H7 (cell line): ENCODE measurements around the gene RBM33. TPM values are rescaled to one million over a fixed set of nuclear protein-coding genes. Genes with fewer than 3 reads are reported as not detected.

Source experiments
- DNase-seq: peaks from one replicate; pipeline ENCODE4 v3.0.0; 2012
- H3K27me3 ChIP-seq: 2 replicates; pipeline ENCODE4 v1.6.0; 2011; ENCODE audit warnings: mild to moderate bottlenecking, low read length; ENCODE audit not compliant: control insufficient read depth, insufficient read depth
- H3K36me3 ChIP-seq: replicated peaks from 2 replicates; pipeline ENCODE4 v1.5.1; 2011; ENCODE audit warnings: low read length; ENCODE audit not compliant: control insufficient read depth, insufficient read depth
- H3K4me3 ChIP-seq: 2 replicates; pipeline ENCODE4 v1.5.1; 2011; ENCODE audit warnings: low read depth, mild to moderate bottlenecking, control low read depth, low read length, moderate library complexity; ENCODE audit not compliant: insufficient read depth
- total RNA-seq: library from RNA; depleted of rRNA; stranded (reverse); fragments of >200 nt; shearing (Covaris generic); gene quantifications from 2 replicates; pipeline ENCODE4 v1.2.3, GENCODE V29; 2014

RBM33 gene
- total RNA-seq, 1 experiment from 2014 or later = 15.4 TPM

DNA sequence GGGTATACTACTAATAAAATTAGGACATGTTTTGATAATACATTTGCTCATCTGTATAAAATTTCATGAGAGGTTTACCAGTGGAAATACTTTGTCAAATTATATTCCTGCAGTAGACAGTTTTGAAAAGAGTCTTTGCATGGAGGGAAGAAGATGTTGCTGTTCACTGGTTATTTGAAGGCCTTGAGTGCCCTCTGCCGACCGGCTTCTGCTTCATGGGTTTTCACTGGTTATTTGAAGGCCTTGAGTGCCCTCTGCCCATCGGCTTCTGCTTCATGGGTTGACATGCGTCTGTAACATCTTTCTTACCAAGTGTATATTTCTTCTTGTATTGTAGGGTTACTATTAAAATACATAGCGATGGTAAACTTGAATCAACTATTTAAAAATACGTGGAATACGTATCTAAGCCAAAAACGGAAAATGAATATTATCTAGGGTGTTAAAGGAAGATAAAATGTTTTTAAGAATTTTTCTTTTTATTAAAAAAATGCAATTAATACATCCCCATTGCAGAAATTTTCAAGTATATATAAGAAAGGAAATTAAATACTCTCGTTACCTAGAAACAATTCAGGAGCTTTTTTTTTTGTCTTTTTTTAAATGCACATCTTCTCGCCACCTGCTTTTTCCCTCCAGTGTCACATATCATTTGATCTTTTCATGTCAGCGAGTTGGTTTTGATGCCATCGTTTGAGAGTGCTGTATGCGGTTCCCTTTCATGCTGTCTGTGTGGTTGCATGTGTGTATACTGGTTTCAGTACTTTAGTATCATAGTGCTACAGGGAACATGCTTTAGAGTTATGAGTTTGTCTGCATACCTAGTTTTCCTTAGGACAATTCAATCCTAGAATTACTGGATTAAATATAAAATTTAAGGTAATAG, 94.4 kb downstream of the RBM33 start:
- Histone ChIP-seq H3K36me3 (peaks cover 5% of the 10 kb centered on the region), H3K4me3 (no peak overlapping the region), H3K27me3 (no peaks in the 10 kb centered on the region)
- DNase-seq = peak; percentile 61

DNA sequence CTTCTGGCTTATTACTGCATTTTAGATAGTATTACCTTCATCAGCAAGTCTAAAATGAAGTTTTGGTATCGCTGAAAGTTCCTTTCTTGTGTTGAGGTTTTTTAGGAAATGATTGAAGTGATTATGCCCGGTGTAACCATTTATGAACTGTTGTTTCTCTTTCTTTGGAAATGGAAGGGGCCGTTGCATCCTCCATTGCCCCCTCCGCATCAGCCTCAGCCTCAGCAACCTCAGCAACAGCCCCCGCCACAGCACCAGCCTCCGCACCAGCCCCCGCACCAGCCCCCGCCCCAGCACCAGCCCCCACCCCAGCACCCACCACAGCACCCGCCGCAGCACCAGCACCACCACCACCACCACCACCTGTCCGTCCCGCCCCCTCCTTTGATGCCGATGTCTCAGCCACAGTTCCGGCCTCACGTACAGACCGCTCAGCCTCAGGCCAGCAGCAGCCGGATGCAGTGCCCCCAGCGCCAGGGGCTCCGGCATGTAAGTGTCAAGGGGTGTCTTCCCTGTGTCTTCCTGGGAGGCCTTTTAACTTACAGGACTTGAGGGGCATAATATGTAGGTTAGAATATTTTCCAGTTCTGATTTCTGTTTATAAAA, 95.2 kb downstream of the RBM33 start:
- Histone ChIP-seq H3K27me3 (no peaks in the 10 kb centered on the region), H3K36me3 (peaks cover 5% of the 10 kb centered on the region), H3K4me3 (no peak overlapping the region)
- no peak for DNase-seq

DNA sequence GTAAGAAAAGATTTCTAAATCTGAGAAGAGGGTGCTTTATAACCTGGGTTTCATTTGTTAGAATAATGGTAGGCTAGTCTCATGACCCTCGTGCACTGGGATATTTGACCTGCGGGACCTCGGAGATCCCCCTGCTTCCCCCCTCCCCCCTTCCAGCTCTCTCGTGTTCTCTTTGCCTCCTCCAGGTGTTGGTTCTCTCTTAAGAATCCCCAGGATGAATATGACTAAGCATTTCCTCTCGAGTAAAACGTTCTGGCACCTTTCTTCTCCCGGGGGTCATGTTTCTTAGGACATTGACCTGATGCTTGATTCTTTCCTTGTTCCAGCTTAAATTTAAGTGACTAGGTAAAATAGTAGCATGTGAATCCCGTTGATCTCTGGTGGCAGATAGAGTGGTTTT, 96.6 kb downstream of the RBM33 start:
- no peak overlapping the region for H3K4me3 ChIP-seq
- H3K27me3 ChIP-seq = no peaks in the 10 kb centered on the region
- H3K36me3 ChIP-seq = peaks cover 13% of the 10 kb centered on the region
- DNase-seq = peak; percentile 78

DNA sequence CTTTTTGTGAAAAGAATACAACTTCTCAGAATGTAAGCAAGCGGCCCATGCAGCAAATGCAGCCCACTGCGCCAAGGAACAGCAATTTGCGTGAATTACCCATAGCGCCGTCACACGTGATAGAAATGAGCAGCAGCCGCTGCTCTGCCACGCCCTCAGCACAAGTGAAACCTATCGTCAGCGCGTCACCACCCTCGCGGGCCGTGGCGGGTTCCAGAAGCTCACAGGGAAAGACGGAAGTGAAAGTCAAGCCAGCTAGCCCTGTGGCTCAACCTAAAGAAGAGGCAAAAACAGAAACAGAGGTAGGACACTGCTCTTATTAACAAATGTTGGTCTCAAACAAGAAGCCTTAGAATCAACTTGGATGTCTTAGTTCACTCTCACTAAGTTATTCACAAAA, 97.3 kb downstream of the RBM33 start:
- Histone ChIP-seq H3K27me3 (no peaks in the 10 kb centered on the region), H3K36me3 (peaks cover 13% of the 10 kb centered on the region), H3K4me3 (no peak overlapping the region)
- no peak for DNase-seq

DNA sequence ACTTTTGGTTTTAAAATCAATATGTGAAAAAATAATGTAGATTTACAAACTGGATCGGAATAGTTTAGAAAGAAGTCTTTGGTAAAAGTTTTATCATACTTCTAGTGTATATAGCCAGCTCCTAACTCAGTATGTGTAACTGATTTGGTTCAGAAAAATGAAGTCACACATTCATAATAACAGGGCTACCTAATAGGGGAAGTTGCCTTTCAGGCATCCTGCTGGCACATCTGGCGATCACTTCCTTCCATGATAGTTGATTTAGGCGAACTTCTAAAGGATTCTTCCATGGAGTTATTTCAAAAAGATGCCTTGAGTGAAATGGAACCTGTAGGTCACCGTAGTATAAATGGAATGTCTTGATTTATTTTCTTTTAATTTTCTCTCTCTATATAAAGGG, 98.7 kb downstream of the RBM33 start:
- Histone ChIP-seq H3K36me3 (peaks cover 11% of the 10 kb centered on the region), H3K4me3 (no peak overlapping the region), H3K27me3 (no peaks in the 10 kb centered on the region)
- DNase-seq = no peak

DNA sequence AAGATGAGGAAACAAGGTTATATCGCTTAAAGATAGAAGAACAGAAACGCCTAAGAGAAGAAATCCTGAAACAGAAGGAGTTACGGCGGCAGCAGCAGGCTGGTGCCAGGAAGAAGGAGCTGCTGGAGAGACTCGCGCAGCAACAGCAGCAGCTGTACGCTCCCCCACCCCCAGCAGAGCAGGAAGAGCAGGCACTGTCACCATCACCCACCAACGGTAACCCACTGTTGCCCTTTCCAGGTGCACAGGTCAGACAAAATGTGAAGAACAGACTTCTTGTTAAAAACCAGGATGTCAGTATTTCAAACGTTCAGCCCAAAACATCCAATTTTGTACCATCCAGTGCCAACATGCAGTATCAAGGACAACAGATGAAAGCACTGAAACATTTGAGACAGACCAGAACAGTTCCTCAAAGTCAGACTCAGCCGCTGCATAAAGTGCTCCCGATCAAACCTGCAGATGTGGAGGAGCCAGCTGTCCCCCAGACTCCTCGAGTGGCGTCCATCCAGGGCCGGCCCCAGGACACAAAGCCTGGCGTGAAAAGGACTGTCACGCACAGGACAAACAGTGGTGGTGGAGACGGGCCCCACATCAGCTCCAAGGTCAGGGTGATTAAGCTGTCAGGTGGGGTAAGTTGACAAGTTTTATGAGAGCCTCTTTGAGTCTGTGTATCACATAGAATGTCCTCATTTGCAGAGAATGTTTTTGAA, 100.7 kb downstream of the RBM33 start:
- Histone ChIP-seq H3K36me3 (peaks cover 11% of the 10 kb centered on the region), H3K27me3 (no peaks in the 10 kb centered on the region), H3K4me3 (no peak overlapping the region)
- DNase-seq = no peak

DNA sequence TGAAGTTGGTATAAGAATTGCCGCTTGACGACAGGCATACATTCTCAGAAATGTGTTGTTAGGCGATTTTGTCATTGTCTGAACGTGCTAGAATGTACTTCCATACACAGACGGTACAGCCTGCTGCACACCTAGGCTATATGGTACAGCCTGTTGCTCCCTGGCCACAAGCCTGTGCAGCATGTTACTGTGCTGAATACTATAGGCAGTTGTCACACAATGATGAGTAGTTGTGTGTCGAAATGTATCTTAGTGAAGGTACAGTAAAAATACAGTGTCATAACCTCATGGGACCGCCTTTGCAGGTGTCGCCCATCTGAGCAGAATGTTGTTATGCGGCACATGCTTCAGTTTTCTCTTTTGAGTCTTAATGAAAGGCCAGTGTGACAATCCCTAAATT, 101.3 kb downstream of the RBM33 start:
- no peak for DNase-seq
- Histone ChIP-seq H3K27me3 (no peaks in the 10 kb centered on the region), H3K36me3 (peaks cover 11% of the 10 kb centered on the region), H3K4me3 (no peak overlapping the region)

DNA sequence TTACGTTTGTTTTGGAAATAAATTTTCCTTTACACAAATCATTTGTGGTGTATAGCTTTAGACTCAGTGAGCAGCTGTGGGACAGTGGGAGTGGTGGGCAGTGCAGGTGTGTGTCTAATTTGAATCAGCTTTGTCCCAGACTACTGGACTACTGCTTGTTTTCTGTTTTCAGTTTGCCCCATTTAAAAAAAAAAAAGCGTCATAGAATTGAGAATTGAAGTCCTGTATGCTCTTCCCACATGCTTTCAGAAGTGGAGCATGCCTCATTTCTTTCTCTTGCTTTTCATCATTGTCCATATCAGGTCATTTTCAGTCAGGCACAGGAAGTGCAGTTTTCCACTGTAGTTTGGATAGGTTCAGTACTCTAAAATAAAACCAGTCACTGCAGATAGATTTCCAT, 101.7 kb downstream of the RBM33 start:
- H3K4me3 ChIP-seq = no peak overlapping the region
- DNase-seq = no peak
- H3K27me3 ChIP-seq = no peaks in the 10 kb centered on the region
- H3K36me3 ChIP-seq = peaks cover 11% of the 10 kb centered on the region

DNA sequence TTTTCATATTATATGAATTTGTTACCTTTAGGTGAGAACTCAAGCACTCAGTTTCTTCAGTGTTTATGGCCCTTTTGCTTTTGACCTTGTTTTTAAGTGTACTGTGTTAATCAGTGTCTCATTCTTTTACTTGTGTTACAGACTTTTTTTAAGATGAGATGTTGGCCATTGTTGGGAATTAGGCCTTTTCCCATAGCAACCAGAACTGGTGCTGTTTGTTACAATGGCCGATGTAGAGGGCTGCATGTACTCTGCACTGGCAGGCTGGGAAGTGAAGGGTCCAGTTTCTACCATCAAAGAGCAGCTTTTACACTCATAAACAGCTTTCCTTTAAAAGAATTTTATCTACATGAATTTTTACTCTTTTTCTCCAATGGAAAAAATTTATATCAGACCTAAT, 102.7 kb downstream of the RBM33 start:
- peaks cover 7% of the 10 kb centered on the region for H3K36me3 ChIP-seq
- no peak overlapping the region for H3K4me3 ChIP-seq
- no peak for DNase-seq
- H3K27me3 ChIP-seq = no peaks in the 10 kb centered on the region

DNA sequence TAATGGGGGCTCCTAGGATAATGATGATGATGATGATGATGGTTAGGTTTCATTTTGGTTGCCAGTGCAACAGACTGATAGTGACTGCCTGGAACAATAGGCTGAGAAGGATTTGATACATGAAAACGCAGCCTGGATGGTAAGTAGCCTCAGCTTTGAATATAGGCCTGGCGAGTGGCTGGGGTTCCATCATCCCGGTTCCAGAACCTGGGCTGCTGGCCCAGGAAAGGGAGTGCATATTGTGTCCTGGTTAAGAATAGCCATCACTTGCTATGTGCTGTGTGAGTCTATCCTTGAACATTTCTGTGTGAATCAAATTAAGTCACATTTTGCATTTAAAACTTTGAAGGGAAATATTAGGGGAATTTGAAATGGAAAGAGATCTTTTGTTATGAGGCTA, 105.1 kb downstream of the RBM33 start:
- peaks cover 7% of the 10 kb centered on the region for H3K36me3 ChIP-seq
- no peak for DNase-seq
- H3K27me3 ChIP-seq = no peaks in the 10 kb centered on the region
- H3K4me3 ChIP-seq = no peak overlapping the region

DNA sequence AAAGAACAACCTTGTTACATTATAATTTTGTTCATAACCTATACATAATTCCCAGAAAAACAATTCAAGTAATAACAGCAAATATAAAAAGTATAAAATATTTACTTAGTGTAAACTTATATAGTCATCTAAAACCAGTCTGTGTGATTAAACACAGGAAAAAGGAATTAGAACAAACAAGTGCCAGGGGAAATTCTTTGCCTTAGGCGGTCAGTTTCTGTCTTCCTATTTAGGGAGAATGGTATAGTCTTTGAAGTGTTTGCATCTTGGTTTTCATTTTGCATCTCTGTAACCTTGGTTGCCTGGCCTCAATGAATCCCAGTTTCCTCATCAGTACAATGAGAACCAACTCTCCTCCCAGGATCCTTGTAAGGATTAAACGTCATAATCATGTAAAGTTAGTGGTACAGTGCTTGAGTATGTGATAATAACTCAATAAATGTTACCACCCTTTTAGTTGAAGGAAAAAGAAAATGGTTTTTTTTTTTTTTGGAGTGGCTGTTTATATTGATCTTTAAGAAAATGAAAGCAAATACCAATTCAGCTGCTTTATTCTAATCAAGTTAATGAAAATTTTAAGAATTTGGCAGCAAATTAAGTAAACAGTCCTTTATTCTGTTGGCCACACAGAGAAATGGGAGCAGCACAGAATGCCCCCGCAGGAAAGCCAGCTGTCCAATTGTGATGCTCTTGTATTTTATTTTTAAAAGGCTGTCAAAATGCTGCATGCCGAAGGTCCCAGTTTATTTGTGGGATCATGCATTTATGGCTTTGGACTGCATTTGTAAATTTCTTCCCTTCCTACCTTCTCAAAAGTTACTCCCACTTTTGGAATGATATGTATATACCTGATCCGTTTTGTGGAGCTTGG, 106.0 kb downstream of the RBM33 start:
- Histone ChIP-seq H3K36me3 (peaks cover 3% of the 10 kb centered on the region), H3K4me3 (no peak overlapping the region), H3K27me3 (no peaks in the 10 kb centered on the region)
- no peak for DNase-seq

DNA sequence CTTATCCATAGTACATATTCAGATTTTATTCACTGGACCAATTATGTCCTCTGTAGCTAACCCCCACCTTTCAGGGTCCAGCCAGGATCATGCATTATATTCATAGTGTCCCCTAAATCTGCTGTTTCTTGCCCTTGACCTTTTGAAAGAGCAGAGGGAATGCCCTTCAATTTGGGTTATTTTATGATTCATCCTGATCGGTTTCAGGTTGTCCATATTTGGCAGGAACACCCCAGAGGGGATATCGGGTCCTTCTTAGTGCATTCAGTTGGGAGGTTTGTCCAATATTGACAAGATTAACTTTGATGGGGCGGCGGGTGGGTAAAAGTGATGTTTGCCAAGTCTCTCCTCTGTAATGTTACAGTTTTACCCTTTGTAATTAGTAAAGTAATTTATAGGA, 106.9 kb downstream of the RBM33 start:
- H3K4me3 ChIP-seq = no peak overlapping the region
- no peaks in the 10 kb centered on the region for H3K36me3 ChIP-seq
- DNase-seq = no peak
- H3K27me3 ChIP-seq = no peaks in the 10 kb centered on the region

DNA sequence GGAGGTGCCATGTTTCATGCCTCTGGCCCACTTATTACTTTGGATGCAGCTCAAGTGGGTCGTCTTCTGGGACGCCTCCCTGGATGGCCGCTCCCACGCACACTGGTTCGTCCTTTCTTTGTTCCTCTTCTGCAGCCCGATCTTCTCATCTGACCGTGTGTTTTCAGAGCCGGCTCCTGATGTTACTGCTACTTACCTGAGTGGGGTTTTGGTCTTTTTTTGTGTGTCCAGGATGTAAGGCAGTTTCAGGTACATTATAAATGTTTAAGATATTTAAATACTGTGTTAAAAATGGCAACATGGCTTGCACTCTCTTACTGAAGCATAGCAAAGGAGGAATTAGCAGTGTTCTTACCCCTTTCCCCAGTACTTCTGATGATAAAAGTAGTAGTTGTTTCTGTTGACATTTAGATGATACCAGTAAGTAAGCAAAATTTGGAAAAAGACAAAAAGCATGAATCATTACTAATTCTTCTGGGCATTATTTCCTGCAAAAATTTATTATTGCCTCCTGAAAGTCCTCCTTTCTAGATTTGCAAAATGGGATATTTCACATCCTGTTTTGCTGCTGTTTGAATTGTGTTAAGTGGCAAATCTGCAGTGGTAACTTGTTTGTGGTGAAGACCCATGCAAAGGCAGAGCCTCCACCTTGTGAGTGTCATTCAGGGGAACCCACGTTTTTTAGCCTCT, 108.4 kb downstream of the RBM33 start:
- Histone ChIP-seq H3K27me3 (no peaks in the 10 kb centered on the region), H3K36me3 (no peaks in the 10 kb centered on the region), H3K4me3 (no peak overlapping the region)
- DNase-seq = no peak
